HL-60 (cell line): ENCODE data around the gene ZPR1.

ENCODE experiments used
- DNase-seq, 2 experiments: peaks; one replicate each; pipeline ENCODE4 v3.0.0-alpha.2; 2010 to 2020; ENCODE audit warnings: low read depth in 1 of 2, low spot score in 1 of 2
- H3K27ac ChIP-seq: fragments of 250-450 bp; sonication (Bioruptor Pico); replicated peaks from 2 replicates; pipeline ENCODE4 v1.5.1; 2020; ENCODE audit warnings: mild to moderate bottlenecking, moderate library complexity
- H3K27me3 ChIP-seq: fragments of 250-450 bp; sonication (Bioruptor Pico); 2 replicates; pipeline ENCODE4 v1.5.1; 2021; ENCODE audit warnings: mild to moderate bottlenecking, moderate library complexity; ENCODE audit not compliant: insufficient read depth, poor library complexity, severe bottlenecking
- H3K4me3 ChIP-seq: replicated peaks from 2 replicates; pipeline ENCODE4 v1.5.1; 2011; ENCODE audit warnings: mild to moderate bottlenecking, control low read depth, low read length; ENCODE audit not compliant: insufficient read depth
- GABPA ChIP-seq: IDR thresholded peaks from 2 replicates; pipeline ENCODE4 v1.6.1; 2012; ENCODE audit warnings: low read depth
- POLR2AphosphoS5 ChIP-seq: IDR thresholded peaks from 2 replicates; pipeline ENCODE4 v1.6.1; 2012; ENCODE audit warnings: low read depth
- SPI1 ChIP-seq: IDR thresholded peaks from 2 replicates; pipeline ENCODE4 v1.6.1; 2012; ENCODE audit warnings: low read depth, mild to moderate bottlenecking, borderline replicate concordance
- TF ChIP-seq, protein P1 (sequence below): IDR thresholded peaks from one replicate; pipeline ENCODE4 v1.5.1; 2011; ENCODE audit warnings: low read length, control low read depth, inconsistent platforms; ENCODE audit not compliant: insufficient read depth
- TF ChIP-seq, protein P2 (sequence below): IDR thresholded peaks from 2 replicates; pipeline ENCODE4 v1.6.1; 2012; ENCODE audit warnings: low read depth; ENCODE audit not compliant: insufficient replicate concordance

ZPR1 gene

DNA sequence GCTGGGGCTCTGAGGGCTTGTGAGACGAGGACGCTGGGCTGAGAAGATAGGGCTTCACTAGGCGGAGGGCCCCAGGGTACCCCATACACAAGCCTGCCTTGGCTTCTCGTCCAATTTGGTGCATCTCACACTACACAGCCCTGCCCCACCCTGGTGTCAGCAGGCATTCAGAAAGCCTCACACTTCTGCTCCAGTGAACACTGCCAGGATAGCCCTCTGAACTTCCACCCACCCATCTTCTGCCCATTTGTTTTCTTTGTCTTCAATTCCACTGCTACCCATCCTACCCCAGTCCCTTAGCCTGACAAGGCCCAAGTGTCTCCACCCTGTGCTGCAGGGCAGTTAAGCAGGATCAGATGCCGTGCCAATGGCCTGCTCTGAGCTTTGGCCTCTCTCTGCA is 13.2 kb downstream of the ZPR1 start:
- no peaks in the 10 kb centered on the region for H3K27me3 ChIP-seq
- H3K4me3 ChIP-seq, result no peak overlapping the region
- TF ChIP-seq SPI1 (no peak), GABPA (no peak), POLR2AphosphoS5 (no peak)
- TF ChIP-seq, protein P1, sequence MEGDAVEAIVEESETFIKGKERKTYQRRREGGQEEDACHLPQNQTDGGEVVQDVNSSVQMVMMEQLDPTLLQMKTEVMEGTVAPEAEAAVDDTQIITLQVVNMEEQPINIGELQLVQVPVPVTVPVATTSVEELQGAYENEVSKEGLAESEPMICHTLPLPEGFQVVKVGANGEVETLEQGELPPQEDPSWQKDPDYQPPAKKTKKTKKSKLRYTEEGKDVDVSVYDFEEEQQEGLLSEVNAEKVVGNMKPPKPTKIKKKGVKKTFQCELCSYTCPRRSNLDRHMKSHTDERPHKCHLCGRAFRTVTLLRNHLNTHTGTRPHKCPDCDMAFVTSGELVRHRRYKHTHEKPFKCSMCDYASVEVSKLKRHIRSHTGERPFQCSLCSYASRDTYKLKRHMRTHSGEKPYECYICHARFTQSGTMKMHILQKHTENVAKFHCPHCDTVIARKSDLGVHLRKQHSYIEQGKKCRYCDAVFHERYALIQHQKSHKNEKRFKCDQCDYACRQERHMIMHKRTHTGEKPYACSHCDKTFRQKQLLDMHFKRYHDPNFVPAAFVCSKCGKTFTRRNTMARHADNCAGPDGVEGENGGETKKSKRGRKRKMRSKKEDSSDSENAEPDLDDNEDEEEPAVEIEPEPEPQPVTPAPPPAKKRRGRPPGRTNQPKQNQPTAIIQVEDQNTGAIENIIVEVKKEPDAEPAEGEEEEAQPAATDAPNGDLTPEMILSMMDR, result no peak
- TF ChIP-seq, protein P2, sequence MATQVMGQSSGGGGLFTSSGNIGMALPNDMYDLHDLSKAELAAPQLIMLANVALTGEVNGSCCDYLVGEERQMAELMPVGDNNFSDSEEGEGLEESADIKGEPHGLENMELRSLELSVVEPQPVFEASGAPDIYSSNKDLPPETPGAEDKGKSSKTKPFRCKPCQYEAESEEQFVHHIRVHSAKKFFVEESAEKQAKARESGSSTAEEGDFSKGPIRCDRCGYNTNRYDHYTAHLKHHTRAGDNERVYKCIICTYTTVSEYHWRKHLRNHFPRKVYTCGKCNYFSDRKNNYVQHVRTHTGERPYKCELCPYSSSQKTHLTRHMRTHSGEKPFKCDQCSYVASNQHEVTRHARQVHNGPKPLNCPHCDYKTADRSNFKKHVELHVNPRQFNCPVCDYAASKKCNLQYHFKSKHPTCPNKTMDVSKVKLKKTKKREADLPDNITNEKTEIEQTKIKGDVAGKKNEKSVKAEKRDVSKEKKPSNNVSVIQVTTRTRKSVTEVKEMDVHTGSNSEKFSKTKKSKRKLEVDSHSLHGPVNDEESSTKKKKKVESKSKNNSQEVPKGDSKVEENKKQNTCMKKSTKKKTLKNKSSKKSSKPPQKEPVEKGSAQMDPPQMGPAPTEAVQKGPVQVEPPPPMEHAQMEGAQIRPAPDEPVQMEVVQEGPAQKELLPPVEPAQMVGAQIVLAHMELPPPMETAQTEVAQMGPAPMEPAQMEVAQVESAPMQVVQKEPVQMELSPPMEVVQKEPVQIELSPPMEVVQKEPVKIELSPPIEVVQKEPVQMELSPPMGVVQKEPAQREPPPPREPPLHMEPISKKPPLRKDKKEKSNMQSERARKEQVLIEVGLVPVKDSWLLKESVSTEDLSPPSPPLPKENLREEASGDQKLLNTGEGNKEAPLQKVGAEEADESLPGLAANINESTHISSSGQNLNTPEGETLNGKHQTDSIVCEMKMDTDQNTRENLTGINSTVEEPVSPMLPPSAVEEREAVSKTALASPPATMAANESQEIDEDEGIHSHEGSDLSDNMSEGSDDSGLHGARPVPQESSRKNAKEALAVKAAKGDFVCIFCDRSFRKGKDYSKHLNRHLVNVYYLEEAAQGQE, result no peak
- DNase-seq, result no peak
- H3K27ac ChIP-seq, result peak overlapping the region; percentile 94; the same call in 1 of the 2 replicates

DNA sequence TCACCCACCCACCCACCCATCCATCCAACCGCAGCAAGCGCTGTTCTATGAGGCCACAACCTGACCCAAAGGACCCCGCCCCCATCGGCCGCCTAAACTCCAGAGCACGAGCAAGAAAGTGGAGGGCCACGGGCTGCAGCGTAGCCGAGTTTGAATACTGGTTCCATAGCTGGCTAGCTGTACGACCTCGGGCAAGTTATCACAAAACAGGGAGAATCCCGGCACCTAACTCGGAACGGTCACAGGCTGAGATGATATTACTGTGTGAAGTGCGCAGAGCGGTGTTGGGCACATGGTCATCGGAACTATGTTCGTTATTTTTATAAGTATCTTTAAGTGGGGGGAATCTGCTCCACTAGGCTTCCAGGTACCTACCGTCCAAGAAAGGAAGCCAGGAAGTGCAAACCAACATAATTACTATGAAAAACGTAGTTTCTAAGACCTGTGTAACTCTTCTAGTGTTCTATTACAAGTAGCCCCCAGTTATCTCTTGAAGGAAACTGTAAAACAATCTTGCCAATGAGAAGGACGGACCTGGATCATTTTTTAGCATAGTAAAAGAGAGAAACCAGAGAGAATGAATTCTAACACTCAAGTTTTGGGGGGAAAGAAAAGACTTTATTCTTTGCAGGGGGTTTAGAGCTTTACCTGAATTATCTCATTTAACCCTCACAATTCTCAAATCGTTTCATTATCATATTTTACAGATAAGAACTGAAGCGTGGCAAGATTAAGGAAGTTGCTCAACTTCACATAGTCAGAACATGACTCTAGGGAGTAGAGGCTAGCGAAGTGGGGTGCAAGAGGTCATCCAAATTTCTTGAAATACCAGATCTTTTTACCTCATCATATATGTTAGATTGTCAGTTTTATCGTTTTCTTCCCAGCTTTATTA is 14.4 kb downstream of the ZPR1 start:
- TF ChIP-seq POLR2AphosphoS5 (peak; percentile 4; the same call in 1 of the 2 replicates), SPI1 (peak; percentile 46; the same call in 1 of the 2 replicates), GABPA (no peak)
- TF ChIP-seq, protein P1, result no peak
- TF ChIP-seq, protein P2, result no peak
- DNase-seq, result peak in 1 of 2 experiments; percentile 49
- Histone ChIP-seq H3K27ac (peak overlapping the region; percentile 94), H3K4me3 (peak overlapping the region; percentile 90), H3K27me3 (no peaks in the 10 kb centered on the region)

DNA sequence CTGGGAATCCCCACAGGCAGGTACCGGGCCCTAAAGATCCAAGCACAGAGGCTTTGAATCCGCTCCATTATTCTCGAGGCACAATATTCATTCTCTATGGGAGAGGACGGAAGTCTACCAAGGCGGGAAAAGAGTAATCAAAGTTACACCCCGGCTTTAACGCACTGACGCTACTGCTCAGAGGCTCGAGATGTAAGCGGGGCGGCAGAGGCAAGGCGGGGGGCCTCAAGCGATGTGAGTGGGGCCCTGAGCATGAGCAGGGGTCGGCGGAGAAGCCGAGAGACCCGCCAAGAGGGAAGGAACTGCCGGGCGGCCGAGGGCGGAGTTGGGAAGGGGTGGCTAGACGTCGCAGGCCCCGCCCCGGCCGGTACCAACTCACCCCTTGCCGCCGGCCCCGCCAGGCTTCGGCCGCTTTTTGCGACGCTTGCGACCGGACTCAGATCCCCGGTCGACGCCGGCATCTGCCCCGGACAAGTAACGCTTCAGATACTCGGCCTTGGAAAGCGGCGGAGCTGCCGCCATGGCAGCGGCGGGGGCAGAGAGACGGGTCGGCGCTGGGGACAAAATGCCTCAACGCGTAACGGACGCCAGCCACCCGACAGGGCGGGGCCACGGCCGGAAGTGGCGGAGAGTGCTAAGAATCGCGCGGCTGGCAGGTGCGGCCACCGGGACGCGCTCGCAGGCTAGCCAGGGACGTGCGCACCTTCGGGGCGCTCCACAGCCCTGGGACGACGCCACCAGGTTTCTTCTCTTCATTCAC is 15.2 kb downstream of the ZPR1 start, which contains the start of gene BUD13:
TSS of gene BUD13 (minus strand) at position 545 of the 760 bp plus-strand sequence. CDS start at position 522, 23 bp downstream.
- no peak for TF ChIP-seq SPI1
- peak; percentile 63 for TF ChIP-seq GABPA
- peak; percentile 91 for TF ChIP-seq POLR2AphosphoS5
- TF ChIP-seq, protein P2, result peak; percentile 43
- TF ChIP-seq, protein P1, result no peak
- H3K4me3 ChIP-seq, result peak within 1 kb of the TSS; percentile 90
- DNase-seq, result peak; percentile 79 to 92
- no peaks in the 10 kb centered on the region for H3K27me3 ChIP-seq
- H3K27ac ChIP-seq, result peak within 1 kb of the TSS; percentile 94
